GM18517 (cell line): Measurements from ENCODE around the gene EFEMP1.

ENCODE experiments used
- ATAC-seq: cut with Tn5 transposase; IDR thresholded peaks from one replicate; pipeline ENCODE4 v1.9.1; 2021; ENCODE audit warnings: mild to moderate bottlenecking, moderate library complexity; ENCODE audit not compliant: unreplicated experiment

The EFEMP1 gene

GRCh38 chr2:55871637-55872036 lies 51.9 kb downstream of the EFEMP1 start:
- no peak for ATAC-seq

DNA sequence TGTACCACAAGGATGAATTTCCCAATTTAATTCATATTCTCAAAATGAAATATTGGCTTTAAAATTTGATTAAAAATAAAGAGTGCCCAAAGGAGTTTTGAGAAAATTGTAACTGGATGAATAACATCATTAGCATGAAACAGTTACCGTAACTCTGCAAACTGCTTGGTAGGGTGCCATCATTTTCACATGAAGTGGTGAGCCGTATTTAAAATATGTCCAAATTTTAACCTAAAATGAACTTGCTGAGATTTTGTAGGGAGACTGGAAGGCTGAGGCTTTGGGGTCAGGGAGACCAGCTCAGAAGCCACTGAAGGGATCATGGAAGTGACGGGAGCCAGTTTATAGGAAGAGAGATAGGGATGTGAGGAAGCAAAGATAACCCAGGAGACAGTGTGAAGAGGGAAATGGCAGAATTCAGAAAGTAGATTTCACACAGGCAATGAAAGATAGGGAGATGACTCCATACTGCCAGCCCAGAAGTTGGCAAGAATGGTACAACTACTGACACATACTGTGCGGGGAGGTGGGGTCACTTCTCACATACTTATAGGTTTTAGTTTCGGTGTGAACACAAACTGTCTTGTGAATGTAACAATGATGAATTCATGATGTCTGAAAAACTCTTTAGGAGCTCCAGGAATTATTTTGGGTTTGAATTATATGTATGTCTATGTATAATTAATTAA lies 53.8 kb downstream of the EFEMP1 start:
- ATAC-seq, result no peak

GRCh38 chr2:55865096-55865835 lies 58.3 kb downstream of the EFEMP1 start:
- ATAC-seq, result no peak

- no peak for ATAC-seq
Measured at GRCh38 chr2:55864351-55865084, 59.1 kb downstream of the EFEMP1 start.

GRCh38 chr2:55862673-55863390 lies 60.8 kb downstream of the EFEMP1 start:
- no peak for ATAC-seq

- no peak for ATAC-seq
Measured at GRCh38 chr2:55862246-55862645, 61.3 kb downstream of the EFEMP1 start.

GRCh38 chr2:55861733-55862132 lies 61.8 kb downstream of the EFEMP1 start:
- ATAC-seq, result no peak

GRCh38 chr2:55860832-55861231 lies 62.8 kb downstream of the EFEMP1 start:
- ATAC-seq, result no peak

GRCh38 chr2:55859875-55860274 lies 63.7 kb downstream of the EFEMP1 start:
- ATAC-seq, result no peak

DNA sequence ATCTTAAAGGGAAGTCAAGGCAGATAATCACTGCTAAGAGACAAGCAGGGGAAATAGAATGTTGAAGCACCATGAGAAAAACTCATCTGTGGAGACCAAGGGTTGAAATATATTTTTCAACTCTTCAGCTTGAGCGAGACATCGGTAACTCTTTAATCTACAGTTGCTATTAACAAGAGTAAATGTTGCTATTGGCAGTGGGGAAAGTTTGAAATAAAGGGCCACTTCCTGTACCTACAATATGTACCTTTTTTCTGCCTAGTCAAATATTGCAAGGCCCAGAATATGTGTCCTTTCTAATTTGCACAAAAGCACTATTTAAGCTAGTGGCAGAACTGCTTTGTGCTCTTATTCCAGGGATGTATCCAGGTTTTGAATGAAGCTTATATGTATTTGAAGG lies 65.8 kb downstream of the EFEMP1 start:
- no peak for ATAC-seq

GRCh38 chr2:55856936-55857335 lies 66.6 kb downstream of the EFEMP1 start:
- no peak for ATAC-seq

- no peak for ATAC-seq
Measured at GRCh38 chr2:55848096-55848495, 75.5 kb downstream of the EFEMP1 start.

GRCh38 chr2:55846426-55846825 lies 77.2 kb downstream of the EFEMP1 start:
- ATAC-seq, result no peak

- ATAC-seq, result no peak
Measured at GRCh38 chr2:55844986-55845385, 78.6 kb downstream of the EFEMP1 start.

DNA sequence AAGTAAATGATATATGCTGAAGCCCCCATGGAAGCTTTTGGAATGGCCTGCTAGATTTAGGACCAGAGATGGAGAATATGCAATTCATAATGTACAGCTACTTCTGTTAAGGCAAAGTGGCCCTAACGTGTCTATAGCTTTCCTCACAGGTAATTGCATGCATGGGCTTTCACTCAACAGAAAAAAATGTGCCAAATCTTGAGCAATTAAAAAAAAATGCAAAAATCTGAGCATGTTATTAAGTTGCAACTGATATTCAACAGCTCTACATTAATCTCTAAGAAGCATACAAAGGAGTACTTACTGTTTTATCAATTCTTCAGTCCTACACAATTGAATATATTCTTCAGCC lies 79.6 kb downstream of the EFEMP1 start:
- no peak for ATAC-seq

- no peak for ATAC-seq
Measured at GRCh38 chr2:55843096-55843993, 80.2 kb downstream of the EFEMP1 start.

DNA sequence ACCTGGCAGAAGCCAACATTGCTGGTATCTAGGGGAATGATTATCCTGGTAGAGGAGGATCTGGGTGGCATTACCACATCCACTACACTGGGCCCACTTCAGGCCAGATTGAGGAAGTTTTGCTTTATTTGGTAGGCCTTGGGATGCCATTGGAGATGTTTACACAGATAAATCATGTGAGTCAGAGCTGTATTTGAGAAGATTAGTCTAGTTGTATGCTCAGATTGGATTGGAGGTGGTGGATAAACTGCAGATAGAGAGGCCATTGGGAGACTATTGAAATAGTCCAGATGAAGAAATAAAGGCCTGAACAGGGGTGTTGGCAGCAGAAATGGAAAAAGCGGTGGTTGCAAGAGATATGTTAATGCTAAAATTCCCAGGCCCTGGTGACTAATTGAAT lies 81.5 kb downstream of the EFEMP1 start:
- ATAC-seq, result no peak

DNA sequence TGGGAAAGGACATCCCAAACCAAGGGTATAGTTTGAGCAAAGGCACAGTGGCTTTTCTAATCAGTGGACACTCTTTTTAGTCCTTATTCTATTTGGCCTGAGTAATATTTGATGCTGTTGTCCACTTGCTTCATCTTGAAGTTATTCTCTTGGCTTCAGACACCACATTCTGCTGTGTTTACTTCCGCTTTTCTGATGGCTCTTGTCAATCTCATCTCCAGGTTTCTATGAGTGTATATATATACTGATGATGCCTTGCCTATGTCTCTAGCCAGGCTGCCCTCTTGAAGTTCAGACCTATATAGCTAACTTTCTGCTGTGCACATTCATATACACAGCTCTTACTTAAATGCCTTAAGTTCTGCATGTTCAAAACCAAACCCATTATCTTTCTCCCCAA lies 83.1 kb downstream of the EFEMP1 start:
- no peak for ATAC-seq

- ATAC-seq, result no peak
Measured at GRCh38 chr2:55839182-55839819, 84.3 kb downstream of the EFEMP1 start.

DNA sequence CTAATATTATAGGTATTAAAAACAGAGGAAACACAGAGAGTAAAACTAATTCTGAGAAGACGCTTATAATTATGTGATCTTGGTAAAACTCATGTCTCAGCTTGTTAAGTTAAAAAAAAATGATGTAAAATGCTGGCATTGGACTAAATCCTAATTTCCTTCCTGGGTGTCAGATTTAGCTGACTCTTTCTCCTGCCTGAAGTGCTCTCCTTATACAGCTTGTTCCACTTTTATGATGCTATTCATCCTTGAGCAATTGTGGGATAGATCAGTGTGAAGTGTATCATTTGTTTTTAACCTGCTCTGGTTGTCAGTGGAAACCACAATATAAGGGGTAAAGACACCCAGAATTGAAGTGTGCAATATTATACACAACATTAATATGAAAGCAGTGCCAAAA lies 84.9 kb downstream of the EFEMP1 start:
- no peak for ATAC-seq
